HG03469 (cell line): Measurements from ENCODE around the gene CCDC87.
A peak's percentile ranks its signal among the peaks of the same experiment; 100 is the strongest.
"Not testable (repeated sequence)": the region's sequence is repeated elsewhere in the genome, so short reads cannot be mapped to it uniquely, and the experiment has no call there.

Source experiments
- ATAC-seq: cut with Tn5 transposase; IDR thresholded peaks from one replicate; pipeline ENCODE4 v1.9.1; 2021; ENCODE audit warnings: mild to moderate bottlenecking, moderate library complexity, moderate number of reproducible peaks; ENCODE audit not compliant: unreplicated experiment

The CCDC87 gene

GRCh38 chr11:66592457-66593302, at the start of gene CCDC87, which contains the start of gene CCS:
CCDC87 (minus strand) TSS chr11:66593063; CDS start chr11:66593015, 48 bp downstream.
CCS (plus strand) TSS chr11:66593185; CDS start chr11:66593262, 77 bp downstream.
- peak; percentile 81 for ATAC-seq

GRCh38 chr11:66641834-66642233, 49.0 kb upstream of the CCDC87 start:
- ATAC-seq: no peak

DNA sequence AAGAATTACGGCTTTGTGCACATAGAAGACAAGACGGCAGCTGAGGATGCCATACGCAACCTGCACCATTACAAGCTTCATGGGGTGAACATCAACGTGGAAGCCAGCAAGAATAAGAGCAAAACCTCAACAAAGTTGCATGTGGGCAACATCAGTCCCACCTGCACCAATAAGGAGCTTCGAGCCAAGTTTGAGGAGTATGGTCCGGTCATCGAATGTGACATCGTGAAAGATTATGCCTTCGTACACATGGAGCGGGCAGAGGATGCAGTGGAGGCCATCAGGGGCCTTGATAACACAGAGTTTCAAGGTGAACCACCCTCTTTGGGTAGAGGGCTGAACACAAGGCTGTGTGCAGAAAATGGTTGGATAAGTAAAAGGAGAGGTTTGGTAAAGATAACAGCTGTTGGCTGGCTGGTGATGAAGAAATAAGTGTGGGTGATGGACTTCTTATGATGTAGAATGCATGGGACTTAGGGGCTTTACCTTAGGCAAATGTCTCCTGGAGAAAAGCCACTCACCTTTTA, 47.0 kb upstream of the CCDC87 start:
- ATAC-seq: not testable (repeated sequence)

DNA sequence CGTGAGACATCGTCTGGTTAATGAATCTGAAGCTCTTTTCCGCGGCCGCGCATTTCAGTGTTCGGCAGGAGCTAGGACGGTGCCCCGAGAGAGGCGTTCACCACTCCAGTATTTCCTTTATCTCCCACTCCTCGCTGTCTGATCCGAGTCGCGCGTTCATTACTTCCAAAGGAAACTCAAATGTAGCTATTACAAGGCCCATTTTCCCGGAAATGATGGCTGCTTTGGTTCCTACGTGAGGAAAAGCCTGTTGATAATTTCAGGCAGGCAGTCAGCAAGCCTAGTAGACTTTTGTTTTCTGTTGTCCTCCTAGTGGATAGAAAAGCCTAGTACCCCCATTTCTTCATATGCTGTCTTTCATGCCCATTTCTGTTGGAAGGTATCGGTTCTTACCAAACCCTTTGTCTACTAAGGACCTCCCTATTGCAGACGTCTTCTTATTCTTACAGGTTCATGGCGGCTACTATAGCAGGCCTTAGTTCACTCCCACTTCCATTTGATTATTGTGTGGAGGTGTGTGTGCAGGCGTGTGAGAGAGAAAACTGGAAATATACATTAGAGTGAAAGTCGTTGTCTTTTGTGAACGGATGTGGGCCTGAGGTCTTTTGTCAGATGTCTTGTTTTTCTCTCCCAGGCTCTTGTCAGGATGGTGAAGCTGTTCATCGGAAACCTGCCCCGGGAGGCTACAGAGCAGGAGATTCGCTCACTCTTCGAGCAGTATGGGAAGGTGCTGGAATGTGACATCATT, 46.4 kb upstream of the CCDC87 start:
- ATAC-seq: no peak

GRCh38 chr11:66638177-66639065, 45.6 kb upstream of the CCDC87 start, which contains the start of gene RBM4:
RBM4 (plus strand) TSS chr11:66638703; CDS start chr11:66639712, 1,009 bp downstream.
- peak; percentile 82 for ATAC-seq

DNA sequence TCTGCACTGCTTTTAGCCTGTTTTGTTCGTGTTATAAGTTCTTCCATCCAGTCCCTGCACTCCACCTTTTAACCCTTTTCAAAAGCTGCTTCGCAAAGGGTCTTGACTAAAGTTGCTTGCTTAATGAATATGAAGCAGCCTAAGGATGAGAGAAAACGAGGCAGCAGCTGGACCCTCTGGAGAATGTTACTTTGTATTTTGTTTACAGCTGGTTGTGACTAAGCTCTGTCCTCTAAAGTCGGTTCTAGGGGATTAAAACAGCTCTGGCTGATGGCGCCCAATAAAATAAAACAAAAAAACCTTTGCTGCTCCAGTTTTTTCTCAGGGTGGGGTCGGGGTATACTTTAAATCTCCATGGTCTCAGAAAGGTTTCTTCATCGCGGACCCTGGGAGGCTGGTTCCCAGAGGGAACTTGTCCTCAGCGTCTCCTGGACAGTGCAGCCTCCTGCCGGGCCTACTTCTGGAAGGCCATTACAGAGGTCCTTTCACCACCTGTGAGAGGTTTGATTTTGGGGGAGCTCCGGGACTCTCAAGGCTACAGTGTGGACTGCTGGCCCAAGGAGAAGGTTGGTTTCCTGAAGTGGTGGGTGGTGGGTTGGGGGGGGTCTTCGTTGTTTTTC, 44.8 kb upstream of the CCDC87 start:
- ATAC-seq: no peak

- no peak for ATAC-seq
These were observed 43.5 kb upstream of the CCDC87 start for GRCh38 chr11:66636411-66636810.

DNA sequence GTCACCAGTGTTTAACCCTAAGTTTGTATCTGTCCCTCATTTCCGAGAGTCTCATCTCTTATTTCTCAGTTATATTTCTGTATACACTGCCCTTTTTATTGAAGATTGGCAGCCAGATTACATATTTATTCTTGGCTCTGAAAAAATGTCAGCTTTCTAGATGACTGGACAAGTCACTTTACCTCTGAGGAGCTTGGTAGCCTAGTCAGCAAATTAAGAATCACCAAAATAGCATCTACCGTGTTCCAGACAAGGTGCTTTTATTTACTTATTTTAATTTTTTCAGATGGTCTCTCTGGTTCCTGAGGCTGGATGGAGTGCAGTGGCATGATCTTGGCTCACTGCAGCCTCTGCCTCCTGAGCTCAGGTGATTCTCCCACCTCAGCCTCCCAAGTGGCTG, 40.1 kb upstream of the CCDC87 start:
- no peak for ATAC-seq

GRCh38 chr11:66631883-66632282, 39.0 kb upstream of the CCDC87 start:
- ATAC-seq: no peak

DNA sequence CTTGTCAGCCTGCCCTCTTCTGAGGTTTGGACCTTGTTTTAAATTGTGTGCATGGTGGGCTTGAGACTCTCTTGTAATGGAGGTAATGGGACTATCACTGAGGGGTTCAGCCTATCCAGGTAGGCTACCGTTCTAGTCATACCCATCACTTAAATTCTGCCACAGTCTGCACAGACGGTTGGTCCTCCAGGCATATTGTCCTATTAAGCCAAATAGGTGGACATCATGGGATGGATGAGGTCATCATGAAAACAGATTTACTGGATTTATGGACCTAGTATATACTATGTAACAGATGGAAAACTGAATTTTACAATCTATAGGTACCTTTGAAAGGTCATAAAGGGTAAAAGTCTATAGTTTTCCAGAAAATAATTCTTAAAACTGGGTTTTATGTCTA, 36.5 kb upstream of the CCDC87 start:
- no peak for ATAC-seq

DNA sequence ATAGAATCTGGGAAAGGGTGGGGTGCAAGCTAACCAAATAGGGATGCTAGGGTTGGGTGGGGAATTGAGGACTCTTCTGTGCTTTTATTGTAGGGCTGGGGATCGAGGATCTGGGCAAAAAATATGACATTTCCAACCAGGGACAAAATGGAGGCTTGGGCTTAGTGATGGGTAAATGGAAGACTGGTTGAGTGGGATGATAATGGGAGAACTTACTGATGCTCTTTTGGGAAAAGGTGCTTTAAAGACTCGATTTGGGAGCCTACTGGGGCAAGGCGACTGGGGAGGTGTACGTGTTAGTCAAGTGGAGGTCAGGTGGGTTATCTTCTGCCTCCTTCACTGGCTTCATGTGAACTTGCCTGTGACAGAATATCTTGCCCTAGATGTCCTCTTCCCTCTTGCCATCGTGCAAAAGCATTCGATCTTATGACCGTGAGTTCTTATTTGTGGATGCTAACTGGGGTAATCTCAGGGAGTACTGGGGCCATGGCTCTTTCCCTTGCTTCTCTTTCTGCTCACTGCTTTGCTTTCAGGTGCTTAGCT, 35.3 kb upstream of the CCDC87 start:
- no peak for ATAC-seq

DNA sequence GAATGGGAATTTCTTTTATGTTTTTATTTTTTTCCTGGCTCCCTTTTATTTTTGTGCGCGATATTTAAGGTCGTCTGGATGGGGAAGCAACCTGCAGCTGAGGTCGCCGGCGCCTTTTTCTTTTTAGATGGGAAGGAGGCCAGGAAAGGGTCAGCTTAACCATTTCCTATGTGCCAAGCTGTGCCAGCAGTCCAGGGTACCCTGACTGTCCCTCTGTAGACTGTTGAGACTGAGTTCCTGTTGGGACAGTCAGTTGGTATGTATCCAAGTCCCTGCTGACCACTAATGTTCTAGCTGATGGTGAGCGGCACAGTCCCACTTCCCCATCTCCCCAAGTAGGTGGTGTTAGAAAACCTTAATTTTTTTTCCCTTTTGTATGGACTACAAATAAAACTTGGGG, 34.1 kb upstream of the CCDC87 start:
- no peak for ATAC-seq

- no peak for ATAC-seq
These were observed 33.5 kb upstream of the CCDC87 start for GRCh38 chr11:66626382-66626781.

DNA sequence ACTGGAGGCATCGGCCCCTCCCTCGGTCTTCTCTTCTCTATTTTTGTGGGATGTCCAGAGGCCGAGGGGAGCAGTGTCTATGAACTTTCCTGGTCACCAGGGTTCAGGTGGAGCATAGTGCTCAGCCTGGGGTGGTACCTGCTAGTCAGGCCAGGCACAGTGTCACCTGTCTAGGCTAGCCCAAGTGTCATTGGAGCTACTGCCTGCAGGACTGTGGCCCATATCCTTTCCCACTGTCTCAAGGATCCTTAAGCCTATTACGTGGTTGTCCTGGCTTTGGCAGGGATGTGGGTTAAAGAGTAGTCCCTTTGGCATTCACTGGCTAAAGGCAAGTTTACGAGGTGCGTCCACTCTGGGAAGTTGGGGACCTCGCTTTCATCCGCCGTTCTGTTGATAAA, 32.9 kb upstream of the CCDC87 start:
- no peak for ATAC-seq

GRCh38 chr11:66625041-66625751, 32.3 kb upstream of the CCDC87 start:
- no peak for ATAC-seq

- ATAC-seq: no peak
These were observed 31.6 kb upstream of the CCDC87 start for GRCh38 chr11:66624450-66624849.

DNA sequence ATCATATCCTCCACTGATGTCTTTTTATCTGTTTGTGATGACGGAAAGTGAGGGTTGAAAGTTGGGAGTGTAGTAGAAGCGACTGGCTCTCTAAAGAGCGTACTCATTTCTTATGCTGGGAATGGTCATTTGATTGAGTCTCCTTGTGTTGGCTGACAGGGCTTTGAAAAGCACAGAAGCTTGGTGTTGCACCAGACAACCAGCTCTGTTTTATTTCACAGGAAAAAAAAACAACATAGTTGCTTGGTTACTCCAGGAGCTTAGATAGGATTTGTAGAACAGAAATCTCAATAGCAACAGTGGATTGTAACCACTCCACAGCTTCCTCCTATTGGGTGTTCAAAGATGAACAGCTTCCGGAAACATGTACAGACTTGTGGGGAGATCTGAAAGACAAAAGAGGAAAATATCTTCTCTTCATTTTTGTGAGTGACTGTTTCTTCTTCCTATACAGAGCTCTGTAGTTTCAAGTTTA, 26.3 kb upstream of the CCDC87 start:
- ATAC-seq: no peak

DNA sequence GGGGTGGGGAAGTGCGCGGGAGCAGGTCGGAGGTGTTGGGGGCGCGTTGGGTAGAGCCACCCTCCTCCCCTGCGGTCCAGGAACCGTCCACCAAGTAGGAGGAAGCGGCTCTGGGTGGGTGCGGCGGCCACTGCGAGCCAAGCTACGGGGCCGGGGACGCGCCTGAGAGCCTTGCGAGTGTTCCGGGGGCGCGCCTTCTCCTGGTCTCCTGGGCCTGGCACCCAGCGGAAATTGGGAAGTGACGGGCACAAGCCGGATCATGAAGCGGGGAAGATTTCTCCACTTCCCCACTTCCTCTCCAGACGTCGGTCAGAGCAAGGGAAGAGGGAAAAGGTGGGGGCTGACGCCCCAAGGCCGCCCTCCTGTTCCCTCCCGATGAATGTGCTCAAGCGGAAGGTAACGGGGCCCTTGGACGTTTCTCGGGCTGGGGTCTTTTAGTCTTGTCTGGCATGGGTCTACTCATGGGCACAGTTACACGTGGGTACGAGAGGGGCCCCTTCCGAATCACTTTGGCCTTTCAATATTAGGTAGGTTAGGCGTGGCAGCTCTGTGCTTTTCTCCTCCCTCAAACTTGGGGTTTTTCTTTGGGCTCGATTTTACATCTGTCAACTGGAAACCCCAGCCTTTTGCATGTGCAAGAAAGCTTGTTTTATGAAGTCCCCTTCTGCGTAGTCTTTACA, 24.4 kb upstream of the CCDC87 start:
- ATAC-seq: peak; percentile 7
